GM21526 (cell line): Measurements from ENCODE around the gene COQ8B.

Experiments used
- ATAC-seq: cut with Tn5 transposase; IDR thresholded peaks from one replicate; pipeline ENCODE4 v1.9.1; 2021; ENCODE audit warnings: moderate library complexity; ENCODE audit not compliant: unreplicated experiment, low FRiP score

Gene COQ8B

GRCh38 chr19:40693150-40693788 lies 23.4 kb downstream of the COQ8B start:
- ATAC-seq, result no peak

DNA sequence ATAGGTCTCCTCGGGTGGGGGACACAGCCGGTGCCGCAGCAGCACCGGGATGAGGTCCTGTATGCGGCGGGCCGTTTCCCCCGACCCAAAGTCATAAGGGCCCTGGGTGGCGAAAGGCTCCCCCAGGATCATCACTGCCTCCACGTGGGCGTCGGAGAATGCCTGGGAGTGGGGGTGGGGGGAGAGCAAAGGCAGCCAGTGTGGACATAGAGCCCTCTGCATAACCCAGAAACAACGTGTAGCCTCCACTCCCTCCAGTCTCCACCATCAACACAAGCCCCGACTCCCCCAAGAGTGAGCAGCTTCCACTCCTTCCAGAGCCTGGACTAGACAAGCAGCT lies 24.5 kb downstream of the COQ8B start:
- ATAC-seq, result no peak

DNA sequence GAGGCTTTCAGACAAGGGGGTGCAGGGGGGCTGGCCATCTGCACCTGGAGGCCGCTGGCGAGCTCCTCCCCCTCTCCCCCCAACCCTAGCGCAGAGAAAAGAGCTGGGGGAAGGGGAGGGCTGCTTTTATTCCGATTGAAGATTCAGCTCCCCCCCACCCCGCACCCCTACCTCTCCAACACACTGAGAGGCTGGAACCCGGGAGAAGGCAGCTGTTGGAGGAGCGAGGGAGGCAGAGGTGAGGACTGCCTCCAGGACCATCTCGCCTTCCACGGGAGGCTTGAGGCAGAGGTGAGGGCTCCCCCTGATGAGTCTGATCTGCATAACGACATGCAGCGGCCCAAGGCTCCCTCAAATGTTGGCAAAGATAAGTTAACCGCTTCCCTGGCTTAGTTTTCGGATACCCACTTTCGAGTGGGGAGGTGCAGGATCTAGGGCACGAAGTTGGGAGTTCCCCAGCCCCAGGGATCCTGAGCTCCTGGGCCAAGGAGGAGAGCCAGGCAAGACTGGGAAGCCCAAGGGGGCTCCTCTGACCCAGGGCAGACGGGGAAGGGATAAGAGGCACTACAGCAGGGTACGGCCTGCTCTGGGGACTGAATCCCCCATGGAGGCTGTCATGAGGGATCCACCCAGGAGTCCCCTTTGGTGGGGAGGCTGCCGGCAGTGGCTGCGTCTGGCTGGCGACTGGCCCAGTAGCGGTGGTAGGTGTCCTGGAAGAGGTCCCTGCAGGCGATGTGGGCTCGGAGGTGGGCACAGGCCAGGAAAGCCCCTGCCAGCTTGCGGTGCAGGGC lies 25.1 kb downstream of the COQ8B start:
- no peak for ATAC-seq

- ATAC-seq, result no peak
Measured at GRCh38 chr19:40690693-40691420, 25.8 kb downstream of the COQ8B start.

GRCh38 chr19:40690050-40690692 lies 26.5 kb downstream of the COQ8B start, which contains the start of gene NUMBL:
Gene NUMBL, minus strand, starts transcription at chr19:40690651. Its CDS starts 168 bp downstream, at chr19:40690483.
- no peak for ATAC-seq

GRCh38 chr19:40689339-40690049 lies 27.2 kb downstream of the COQ8B start:
- ATAC-seq, result no peak

DNA sequence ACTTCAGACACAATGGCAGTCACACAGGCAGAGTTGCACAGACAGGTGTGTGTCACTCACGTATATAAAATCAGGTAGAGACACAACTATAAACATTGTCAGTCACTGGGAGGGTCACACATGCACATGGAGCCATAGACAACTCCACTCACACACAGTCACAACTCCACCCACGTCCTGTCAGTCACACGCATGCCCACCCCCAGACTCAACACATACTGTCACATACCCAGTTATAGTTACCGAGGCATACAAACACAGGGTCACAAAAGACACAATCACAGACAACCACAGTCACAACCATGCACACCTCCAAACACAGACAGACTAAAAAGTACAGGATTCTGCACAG lies 27.7 kb downstream of the COQ8B start:
- ATAC-seq, result no peak

GRCh38 chr19:40688309-40688708 lies 28.4 kb downstream of the COQ8B start:
- no peak for ATAC-seq

GRCh38 chr19:40687525-40688016 lies 29.1 kb downstream of the COQ8B start:
- no peak for ATAC-seq

DNA sequence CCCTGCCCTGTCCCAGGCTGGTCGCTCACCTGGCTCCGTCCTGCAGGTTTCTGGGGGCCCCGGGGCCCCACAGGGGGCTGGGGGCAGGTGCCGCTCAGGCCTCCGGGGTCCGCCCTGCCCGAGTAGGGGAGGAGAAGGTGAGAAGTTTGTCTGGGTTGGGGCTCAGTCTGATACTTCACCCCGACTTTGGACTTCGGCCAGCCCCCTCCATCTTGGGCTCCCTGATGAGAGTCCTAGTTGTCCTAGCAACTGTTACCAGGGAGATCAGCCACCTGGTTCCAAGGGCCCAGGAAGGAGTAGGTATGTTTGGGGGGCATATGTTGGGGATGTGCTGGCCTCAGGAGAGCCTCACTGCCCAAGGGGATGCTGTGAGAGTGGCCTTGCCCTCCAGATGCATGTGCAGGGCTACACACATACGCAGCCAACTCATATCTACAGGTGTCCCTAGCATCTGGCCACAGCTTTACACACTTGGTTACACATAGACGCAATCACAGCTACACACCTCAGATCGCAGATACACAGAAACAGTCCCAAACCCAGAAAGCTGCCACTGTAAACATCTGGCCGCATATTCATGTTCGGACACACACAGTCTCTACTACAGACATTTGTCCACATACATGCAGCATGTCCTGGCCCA lies 29.7 kb downstream of the COQ8B start:
- ATAC-seq, result no peak

GRCh38 chr19:40685563-40685962 lies 31.1 kb downstream of the COQ8B start:
- no peak for ATAC-seq

- ATAC-seq, result no peak
Measured at GRCh38 chr19:40685016-40685526, 31.6 kb downstream of the COQ8B start.

GRCh38 chr19:40684280-40684679 lies 32.4 kb downstream of the COQ8B start:
- no peak for ATAC-seq

- ATAC-seq, result no peak
Measured at GRCh38 chr19:40683437-40683836, 33.2 kb downstream of the COQ8B start.

GRCh38 chr19:40682431-40682964 lies 34.2 kb downstream of the COQ8B start:
- no peak for ATAC-seq

- no peak for ATAC-seq
Measured at GRCh38 chr19:40681039-40681438, 35.6 kb downstream of the COQ8B start.

DNA sequence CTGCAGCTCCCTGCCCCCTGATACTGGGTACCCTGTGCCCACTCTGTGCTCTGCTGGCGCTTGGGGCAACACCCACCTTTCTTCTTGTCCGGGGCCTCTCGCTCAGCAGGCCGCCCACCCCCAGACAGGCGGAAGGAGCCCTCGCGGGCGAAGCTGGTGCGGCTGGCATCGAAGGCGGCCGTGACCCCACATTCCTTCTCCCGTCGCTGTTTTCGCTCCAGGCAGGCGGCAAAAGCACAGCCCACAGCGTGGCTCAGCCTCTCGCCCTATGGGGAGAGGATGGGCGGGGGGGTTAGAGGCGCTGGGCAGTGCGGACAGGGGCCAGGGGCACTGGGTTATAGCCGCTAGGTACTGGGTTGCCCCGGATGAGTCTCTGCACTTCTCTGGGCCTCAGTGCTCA lies 39.5 kb downstream of the COQ8B start:
- ATAC-seq, result no peak

DNA sequence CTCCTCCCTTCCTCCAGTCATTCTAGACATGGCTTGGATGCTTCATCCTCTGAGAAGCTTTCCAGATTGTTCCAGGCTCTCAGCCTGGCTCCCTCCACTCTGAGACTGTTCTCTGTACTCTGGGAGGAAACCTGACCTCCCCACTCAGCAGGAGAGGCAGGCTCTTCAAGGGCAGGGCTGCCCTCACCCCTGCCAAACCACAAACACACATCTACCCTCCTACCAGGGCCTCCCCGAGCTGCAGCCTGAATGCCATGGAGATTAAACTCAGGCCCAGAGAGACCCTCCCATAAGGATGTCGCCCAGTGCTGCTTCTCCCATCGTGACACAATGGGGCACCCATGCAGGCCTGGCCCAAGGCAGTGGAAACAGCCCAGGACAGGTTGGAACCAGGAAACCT lies 42.4 kb downstream of the COQ8B start:
- no peak for ATAC-seq

- no peak for ATAC-seq
Measured at GRCh38 chr19:40673397-40673796, 43.3 kb downstream of the COQ8B start.
